Measurements from ENCODE around the gene LRRC63.
"Not testable (repeated sequence)": the region's sequence is repeated elsewhere in the genome, so short reads cannot be mapped to it uniquely, and the experiment has no call there.

The LRRC63 gene, protein sequence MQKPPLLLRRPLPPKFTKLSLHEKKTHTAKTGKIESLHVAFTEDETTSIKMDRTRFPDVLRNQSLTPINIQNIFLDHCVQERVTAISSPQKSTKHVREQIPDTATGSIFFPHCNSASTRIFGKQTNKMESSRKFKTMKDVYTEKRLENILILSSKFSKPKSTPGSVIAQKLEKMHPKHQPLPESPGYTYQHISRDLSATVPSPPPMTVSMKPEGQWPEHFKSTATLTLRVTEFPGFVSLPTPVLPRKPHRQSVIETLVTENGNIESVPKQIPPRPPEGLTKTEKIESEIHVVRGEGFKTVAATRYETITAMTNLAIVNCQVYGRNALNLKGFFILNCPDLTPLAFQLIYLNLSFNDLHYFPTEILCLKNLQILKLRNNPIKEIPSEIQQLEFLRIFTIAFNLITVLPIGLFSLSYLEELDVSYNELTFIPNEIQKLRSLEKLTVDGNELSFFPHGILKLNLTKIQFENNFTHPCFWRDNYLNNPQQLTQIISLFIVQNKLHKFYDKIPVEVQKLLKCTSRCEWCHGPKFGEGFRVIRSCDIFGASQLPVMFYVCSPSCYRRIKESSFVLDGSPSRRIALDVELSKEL

GRCh38 chr13:46211483-46212351 lies at the start of gene LRRC63:
TSS of gene LRRC63 (plus strand) at chr13:46211928. CDS start at chr13:46213035, 1,107 bp downstream.
- POLR2A ChIA-PET, result no interaction called here
- CTCF ChIA-PET, result interaction anchor here (0.9 to 1.5 kb wide), 3 partner anchors 26 to 51 kb away, joined by 3 to 4 read pairs (median 3); no protein-coding TSS in a partner anchor
- peak; percentile 82 for DNase-seq (ENCODE audit: extremely low spot score)
- TF ChIP-seq CTCF (IDR thresholded peaks at IDR 0.05; ENCODE audit: control extremely low read depth, extremely low read depth, low read depth, missing control alignments), result no peak

- DNase-seq (ENCODE audit: extremely low spot score); POLR2A ChIA-PET: not testable (repeated sequence)
- CTCF ChIA-PET, result interaction anchor here (1.3 kb wide), 1 partner anchor 14 kb away, joined by 4 read pairs; no protein-coding TSS in a partner anchor
These were observed 49.0 kb upstream of the LRRC63 start for GRCh38 chr13:46162741-46163140.

DNA sequence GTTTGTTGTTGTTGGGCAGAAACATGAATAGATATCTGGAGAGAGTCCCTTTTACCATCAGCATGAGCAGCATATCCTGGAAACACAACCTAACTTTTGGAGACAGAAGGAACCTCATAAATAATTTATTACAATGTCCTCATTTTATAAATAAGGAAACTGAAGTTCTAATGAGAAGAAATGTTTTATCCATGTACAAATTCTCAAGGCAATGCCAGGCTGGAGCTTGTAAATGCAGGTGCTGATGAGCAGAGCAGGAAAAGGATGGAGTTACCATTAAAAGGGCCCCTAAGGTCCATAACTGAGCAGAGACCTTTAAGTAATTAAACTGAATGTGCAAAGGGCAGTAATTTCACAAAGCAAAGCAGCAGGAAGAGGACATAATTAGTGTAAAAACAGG lies 47.1 kb upstream of the LRRC63 start:
- ChIA-PET POLR2A (no interaction called here), CTCF (interaction anchor here (1.0 to 4.9 kb wide), 2 partner anchors 16 to 21 kb away, joined by 3 to 39 read pairs; partner anchors contain the start of gene LCP1)
- no peak for TF ChIP-seq CTCF (IDR thresholded peaks at IDR 0.05; ENCODE audit: control extremely low read depth, extremely low read depth, low read depth, missing control alignments)
- DNase-seq (ENCODE audit: extremely low spot score), result no peak

GRCh38 chr13:46165485-46166223 lies 46.1 kb upstream of the LRRC63 start:
- TF ChIP-seq CTCF (IDR thresholded peaks at IDR 0.05; ENCODE audit: control extremely low read depth, extremely low read depth, low read depth, missing control alignments), result no peak
- POLR2A ChIA-PET, result interaction anchor here (0.7 kb wide), 1 partner anchor 154 kb away, joined by 3 read pairs; no protein-coding TSS in a partner anchor
- CTCF ChIA-PET, result interaction anchor here (1.0 to 4.9 kb wide), 2 partner anchors 14 to 15 kb away, joined by 3 to 39 read pairs; partner anchors contain the start of gene LCP1

GRCh38 chr13:46166224-46166584 lies 45.5 kb upstream of the LRRC63 start:
- POLR2A ChIA-PET, result interaction anchor here (1.7 kb wide), 1 partner anchor 10 kb away, joined by 4 read pairs; no protein-coding TSS in a partner anchor
- TF ChIP-seq CTCF (IDR thresholded peaks at IDR 0.05; ENCODE audit: control extremely low read depth, extremely low read depth, low read depth, missing control alignments), result no peak
- CTCF ChIA-PET, result interaction anchor here (1.0 to 4.9 kb wide), 2 partner anchors 10 to 14 kb away, joined by 3 to 39 read pairs; partner anchors contain the start of gene LCP1
- no peak for DNase-seq (ENCODE audit: extremely low spot score)

More at GRCh38 chr13:46165485-46166223, 46.1 kb upstream of the LRRC63 start:
- DNase-seq (ENCODE audit: extremely low spot score), result peak; percentile 43

DNA sequence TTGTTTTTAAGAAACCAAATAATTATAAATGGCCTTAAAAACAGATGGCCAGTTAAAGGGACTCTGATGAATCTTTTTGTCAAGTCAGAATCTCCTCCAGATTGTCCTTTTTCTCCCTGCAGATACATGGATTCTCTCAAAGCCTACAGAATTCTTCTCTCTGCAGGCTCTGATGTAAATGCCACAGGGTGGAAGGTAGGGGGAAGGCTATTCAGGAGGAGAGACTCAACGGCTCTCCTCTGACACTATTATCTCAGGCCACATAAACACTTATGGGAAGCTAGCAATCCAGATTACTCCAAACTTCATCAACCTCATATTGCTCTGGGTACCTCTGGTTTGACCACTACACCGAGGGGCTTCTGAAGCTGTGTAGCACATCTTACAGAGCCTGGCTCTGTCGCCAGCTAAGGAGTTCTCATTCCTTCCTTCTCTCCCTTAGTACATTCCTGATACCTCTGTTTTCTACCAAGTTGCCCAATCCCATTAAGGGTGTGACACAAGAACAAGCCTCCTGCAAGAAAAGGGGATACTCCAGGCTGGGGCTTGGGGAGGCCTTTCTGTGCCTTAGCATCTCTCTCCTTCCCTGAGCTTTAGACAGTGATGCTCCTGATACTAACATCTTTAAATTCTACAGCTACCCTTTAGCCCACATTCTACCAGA lies 44.6 kb upstream of the LRRC63 start:
- CTCF ChIA-PET, result interaction anchor here (0.9 to 11.0 kb wide), 9 partner anchors 8 to 162 kb away, joined by 3 to 100 read pairs (median 3); partner anchors contain the start of gene LCP1
- DNase-seq (ENCODE audit: extremely low spot score), result no peak
- no peak for TF ChIP-seq CTCF (IDR thresholded peaks at IDR 0.05; ENCODE audit: control extremely low read depth, extremely low read depth, low read depth, missing control alignments)

More for the DNA sequence above, 44.6 kb upstream of the LRRC63 start:
- POLR2A ChIA-PET, result interaction anchor here (0.9 to 1.7 kb wide), 2 partner anchors 9 to 16 kb away, joined by 4 read pairs; no protein-coding TSS in a partner anchor

All from GM10248 (cell line).